Panc1 (cell line): ENCODE data around the gene ARHGAP31. TPM values are rescaled to one million over a fixed set of nuclear protein-coding genes. Genes with fewer than 3 reads are reported as not detected.

Experiments
- ATAC-seq: fragments of 200-7000 bp; cut with Tn5 transposase; 2 replicates; pipeline ENCODE4 v1.9.1; 2020; ENCODE audit warnings: mild to moderate bottlenecking, moderate library complexity
- BruUV-seq: library from RNA; stranded (reverse); fragments of 400-500 nt; replicated peaks from 2 replicates; lab custom pipeline; 2021; lab: Mats Ljungman, UMichigan
- CTCF ChIA-PET: fragments of 300-600 bp; sonication (Branson Sonifier 250); formaldehyde crosslinking; loops from one replicate; lab custom pipeline; 2022; ENCODE audit warnings: antibody characterized with exemption; lab: Charles Lee
- POLR2A ChIA-PET: fragments of 300-600 bp; sonication (Branson Sonifier 250); formaldehyde crosslinking; loops from one replicate; lab custom pipeline; 2022; ENCODE audit warnings: antibody characterized with exemption; lab: Charles Lee
- DNase-seq: peaks from one replicate; pipeline ENCODE4 v3.0.0-alpha.2; 2010; ENCODE audit warnings: low read depth, low spot score
- H3K27ac ChIP-seq: 2 replicates; pipeline ENCODE4 v1.5.1; 2011; ENCODE audit warnings: mild to moderate bottlenecking, low read length, inconsistent platforms
- H3K27me3 ChIP-seq: fragments of 200-500 bp; sonication (Bioruptor generic); 2 replicates; pipeline ENCODE4 v1.6.0; 2014; ENCODE audit warnings: low read length, inconsistent platforms; ENCODE audit not compliant: control insufficient read depth, insufficient read depth
- H3K36me3 ChIP-seq: fragments of 200-500 bp; sonication (Bioruptor generic); 2 replicates; pipeline ENCODE4 v1.5.1; 2014; ENCODE audit warnings: inconsistent platforms, mild to moderate bottlenecking, low read length, moderate library complexity; ENCODE audit not compliant: control insufficient read depth, insufficient read depth
- H3K4me1 ChIP-seq: 2 replicates; pipeline ENCODE4 v1.5.1; 2011; ENCODE audit warnings: inconsistent platforms, mild to moderate bottlenecking, low read length, moderate library complexity; ENCODE audit not compliant: control insufficient read depth, insufficient read depth
- H3K4me3 ChIP-seq, 2 experiments: 2 replicates each; pipeline ENCODE4 v1.5.1; 2011 to 2012; ENCODE audit warnings: low read depth in 2 of 2, low read length in 2 of 2, mild to moderate bottlenecking in 2 of 2, inconsistent platforms in 1 of 2, moderate library complexity in 1 of 2
- H3K9me3 ChIP-seq: fragments of 200-500 bp; sonication (Bioruptor generic); 2 replicates; pipeline ENCODE4 v1.5.1; 2014; ENCODE audit warnings: low read depth, mild to moderate bottlenecking, inconsistent platforms, low read length, moderate library complexity; ENCODE audit not compliant: control insufficient read depth, insufficient read depth
- POLR2AphosphoS5 ChIP-seq: IDR thresholded peaks from 2 replicates; pipeline ENCODE4 v1.6.1; 2012; ENCODE audit warnings: mild to moderate bottlenecking, low read depth, low read length, moderate library complexity
- SIN3A ChIP-seq: IDR thresholded peaks from 2 replicates; pipeline ENCODE4 v1.6.1; 2012; ENCODE audit warnings: low read depth, mild to moderate bottlenecking, low read length, moderate library complexity, borderline replicate concordance; ENCODE audit not compliant: insufficient read depth
- TCF7L2 ChIP-seq: IDR thresholded peaks from 2 replicates; pipeline ENCODE4 v1.6.1; 2011; ENCODE audit warnings: mild to moderate bottlenecking, low read depth, low read length, inconsistent platforms
- in situ Hi-C: cut with HindIII; loops from 2 replicates; pipeline ENCODE4 v1.10.0; 2016; ENCODE audit warnings: low sequenced_read_pairs, low pct_unique_long_range_greater_than_20kb
- intact Hi-C: fragments of 100-400 bp; cut with micrococcal nuclease; formaldehyde crosslinking; loops from one replicate; pipeline ENCODE4 v1.10.0; 2022; ENCODE audit not compliant: unreplicated experiment
- total RNA-seq: library from RNA; stranded (reverse); gene quantifications from one replicate; pipeline ENCODE4 v1.2.1, GENCODE V29; 2021; ENCODE audit not compliant: unreplicated experiment
- TF ChIP-seq, protein P1 (sequence below), 2 experiments: IDR thresholded peaks; 2 replicates each; pipeline ENCODE4 v1.6.1; 2011 to 2012; ENCODE audit warnings: low read depth in 2 of 2, control low read depth in 1 of 2, low read length in 1 of 2, mild to moderate bottlenecking in 1 of 2, moderate library complexity in 1 of 2; ENCODE audit not compliant: insufficient read depth in 1 of 2
- TF ChIP-seq, protein P2 (sequence below): fragments of 450-650 bp; IDR thresholded peaks from 2 replicates; pipeline ENCODE4 v1.5.1; 2017; ENCODE audit warnings: mild to moderate bottlenecking

ARHGAP31 gene
- total RNA-seq, 1 experiment from 2014 or later = 7.6 TPM

DNA sequence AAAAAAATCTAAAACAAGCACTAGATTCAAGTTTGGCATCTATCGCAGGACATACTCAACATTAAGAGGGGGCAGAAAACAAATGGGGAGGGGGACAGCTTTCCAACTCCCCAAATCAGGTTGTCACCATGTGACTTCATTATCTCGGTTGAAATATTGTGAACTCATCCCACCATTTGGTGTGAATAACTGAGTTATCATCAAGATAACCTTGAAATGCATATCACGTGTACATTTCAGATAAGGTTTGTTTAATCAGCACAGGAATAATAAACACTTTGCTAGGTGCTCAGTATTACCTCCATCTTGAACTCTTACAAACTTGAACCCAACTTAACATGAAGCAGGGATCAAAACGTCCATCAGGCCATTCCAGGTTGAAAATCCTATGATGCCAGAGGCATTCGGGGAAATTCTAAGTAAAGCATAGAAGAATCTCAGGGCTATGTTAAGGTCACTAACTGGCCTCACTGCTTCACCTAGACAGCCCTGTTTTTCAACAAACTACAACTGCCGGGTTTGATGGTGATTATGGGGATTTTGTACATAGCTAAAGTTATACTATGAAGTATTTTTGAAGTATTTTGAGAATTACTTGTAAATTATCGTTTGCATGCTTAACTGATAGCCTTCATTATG is 3.0 kb upstream of the ARHGAP31 start:
- POLR2A ChIA-PET = no interaction called here
- Histone ChIP-seq H3K4me3 (no peak overlapping the region), H3K27me3 (no peaks in the 10 kb centered on the region; the same call in 1 of the 2 replicates), H3K36me3 (no peaks in the 10 kb centered on the region), H3K27ac (no peak overlapping the region), H3K4me1 (peaks cover 13% of the 10 kb centered on the region), H3K9me3 (peaks cover 4% of the 10 kb centered on the region; the same call in 1 of the 2 replicates)
- no peak for DNase-seq
- no peak for TF ChIP-seq TCF7L2
- TF ChIP-seq POLR2AphosphoS5 = no peak
- TF ChIP-seq, protein P1, sequence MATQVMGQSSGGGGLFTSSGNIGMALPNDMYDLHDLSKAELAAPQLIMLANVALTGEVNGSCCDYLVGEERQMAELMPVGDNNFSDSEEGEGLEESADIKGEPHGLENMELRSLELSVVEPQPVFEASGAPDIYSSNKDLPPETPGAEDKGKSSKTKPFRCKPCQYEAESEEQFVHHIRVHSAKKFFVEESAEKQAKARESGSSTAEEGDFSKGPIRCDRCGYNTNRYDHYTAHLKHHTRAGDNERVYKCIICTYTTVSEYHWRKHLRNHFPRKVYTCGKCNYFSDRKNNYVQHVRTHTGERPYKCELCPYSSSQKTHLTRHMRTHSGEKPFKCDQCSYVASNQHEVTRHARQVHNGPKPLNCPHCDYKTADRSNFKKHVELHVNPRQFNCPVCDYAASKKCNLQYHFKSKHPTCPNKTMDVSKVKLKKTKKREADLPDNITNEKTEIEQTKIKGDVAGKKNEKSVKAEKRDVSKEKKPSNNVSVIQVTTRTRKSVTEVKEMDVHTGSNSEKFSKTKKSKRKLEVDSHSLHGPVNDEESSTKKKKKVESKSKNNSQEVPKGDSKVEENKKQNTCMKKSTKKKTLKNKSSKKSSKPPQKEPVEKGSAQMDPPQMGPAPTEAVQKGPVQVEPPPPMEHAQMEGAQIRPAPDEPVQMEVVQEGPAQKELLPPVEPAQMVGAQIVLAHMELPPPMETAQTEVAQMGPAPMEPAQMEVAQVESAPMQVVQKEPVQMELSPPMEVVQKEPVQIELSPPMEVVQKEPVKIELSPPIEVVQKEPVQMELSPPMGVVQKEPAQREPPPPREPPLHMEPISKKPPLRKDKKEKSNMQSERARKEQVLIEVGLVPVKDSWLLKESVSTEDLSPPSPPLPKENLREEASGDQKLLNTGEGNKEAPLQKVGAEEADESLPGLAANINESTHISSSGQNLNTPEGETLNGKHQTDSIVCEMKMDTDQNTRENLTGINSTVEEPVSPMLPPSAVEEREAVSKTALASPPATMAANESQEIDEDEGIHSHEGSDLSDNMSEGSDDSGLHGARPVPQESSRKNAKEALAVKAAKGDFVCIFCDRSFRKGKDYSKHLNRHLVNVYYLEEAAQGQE (IDR thresholded peaks at IDR 0.05; ENCODE audit: insufficient read depth in 1 of 2, low read depth in 2 of 2, low read length in 1 of 2) = no peak
- no peak for TF ChIP-seq SIN3A
- TF ChIP-seq, protein P2, sequence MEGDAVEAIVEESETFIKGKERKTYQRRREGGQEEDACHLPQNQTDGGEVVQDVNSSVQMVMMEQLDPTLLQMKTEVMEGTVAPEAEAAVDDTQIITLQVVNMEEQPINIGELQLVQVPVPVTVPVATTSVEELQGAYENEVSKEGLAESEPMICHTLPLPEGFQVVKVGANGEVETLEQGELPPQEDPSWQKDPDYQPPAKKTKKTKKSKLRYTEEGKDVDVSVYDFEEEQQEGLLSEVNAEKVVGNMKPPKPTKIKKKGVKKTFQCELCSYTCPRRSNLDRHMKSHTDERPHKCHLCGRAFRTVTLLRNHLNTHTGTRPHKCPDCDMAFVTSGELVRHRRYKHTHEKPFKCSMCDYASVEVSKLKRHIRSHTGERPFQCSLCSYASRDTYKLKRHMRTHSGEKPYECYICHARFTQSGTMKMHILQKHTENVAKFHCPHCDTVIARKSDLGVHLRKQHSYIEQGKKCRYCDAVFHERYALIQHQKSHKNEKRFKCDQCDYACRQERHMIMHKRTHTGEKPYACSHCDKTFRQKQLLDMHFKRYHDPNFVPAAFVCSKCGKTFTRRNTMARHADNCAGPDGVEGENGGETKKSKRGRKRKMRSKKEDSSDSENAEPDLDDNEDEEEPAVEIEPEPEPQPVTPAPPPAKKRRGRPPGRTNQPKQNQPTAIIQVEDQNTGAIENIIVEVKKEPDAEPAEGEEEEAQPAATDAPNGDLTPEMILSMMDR = no peak
- BruUV-seq = no TSS peak
- no peak for ATAC-seq
- intact Hi-C loops (no loop called here), in situ Hi-C loops (no loop called here)
- CTCF ChIA-PET = no interaction called here

DNA sequence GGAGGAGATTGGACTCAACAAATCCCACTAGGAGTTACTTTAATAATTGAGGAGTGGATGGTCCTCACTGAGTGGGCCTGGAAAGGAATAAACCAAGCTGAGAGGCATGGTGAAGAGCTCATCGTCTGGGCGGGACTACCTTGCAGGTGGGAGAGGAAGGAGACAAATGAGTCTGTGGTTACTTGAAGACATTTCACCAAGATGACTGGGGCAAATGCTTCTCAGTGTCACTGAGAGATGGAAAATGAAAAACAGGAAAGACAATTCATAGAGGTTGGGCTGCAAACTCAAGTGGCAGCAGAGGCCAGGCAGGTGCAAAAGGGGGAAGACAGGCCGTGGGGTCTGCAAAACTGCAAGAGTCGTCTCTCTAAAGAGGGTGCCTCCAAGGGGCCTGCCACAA is 1.5 kb upstream of the ARHGAP31 start:
- H3K4me3 ChIP-seq = no peak overlapping the region
- intact Hi-C loops = no loop called here
- DNase-seq (no peak), ATAC-seq (no peak)
- ChIA-PET CTCF (interaction anchor here (0.6 kb wide), 1 partner anchor 15 kb away, joined by 4 read pairs; no protein-coding TSS in a partner anchor), POLR2A (no interaction called here)
- no peaks in the 10 kb centered on the region for H3K36me3 ChIP-seq
- peaks cover 4% of the 10 kb centered on the region; the same call in 1 of the 2 replicates for H3K9me3 ChIP-seq
- peaks cover 21% of the 10 kb centered on the region for H3K4me1 ChIP-seq
- H3K27me3 ChIP-seq = no peaks in the 10 kb centered on the region
- in situ Hi-C loops = no loop called here
- H3K27ac ChIP-seq = no peak overlapping the region
- TF ChIP-seq, protein P2 = no peak
- TF ChIP-seq SIN3A = no peak
- no peak for TF ChIP-seq TCF7L2
- no peak for TF ChIP-seq POLR2AphosphoS5
- TF ChIP-seq, protein P1 (IDR thresholded peaks at IDR 0.05; ENCODE audit: insufficient read depth in 1 of 2, low read depth in 2 of 2, low read length in 1 of 2) = no peak
- BruUV-seq = no TSS peak
